HL-60 (cell line): ENCODE measurements around the gene CFTR.

Experiments
- DNase-seq, 2 experiments: peaks; one replicate each; pipeline ENCODE4 v3.0.0-alpha.2; 2010 to 2020; ENCODE audit warnings: low read depth in 1 of 2, low spot score in 1 of 2
- H3K27ac ChIP-seq: fragments of 250-450 bp; sonication (Bioruptor Pico); replicated peaks from 2 replicates; pipeline ENCODE4 v1.5.1; 2020; ENCODE audit warnings: mild to moderate bottlenecking, moderate library complexity
- H3K27me3 ChIP-seq: fragments of 250-450 bp; sonication (Bioruptor Pico); 2 replicates; pipeline ENCODE4 v1.5.1; 2021; ENCODE audit warnings: mild to moderate bottlenecking, moderate library complexity; ENCODE audit not compliant: insufficient read depth, poor library complexity, severe bottlenecking
- H3K4me3 ChIP-seq: replicated peaks from 2 replicates; pipeline ENCODE4 v1.5.1; 2011; ENCODE audit warnings: mild to moderate bottlenecking, control low read depth, low read length; ENCODE audit not compliant: insufficient read depth
- GABPA ChIP-seq: IDR thresholded peaks from 2 replicates; pipeline ENCODE4 v1.6.1; 2012; ENCODE audit warnings: low read depth
- POLR2AphosphoS5 ChIP-seq: IDR thresholded peaks from 2 replicates; pipeline ENCODE4 v1.6.1; 2012; ENCODE audit warnings: low read depth
- SPI1 ChIP-seq: IDR thresholded peaks from 2 replicates; pipeline ENCODE4 v1.6.1; 2012; ENCODE audit warnings: low read depth, mild to moderate bottlenecking, borderline replicate concordance
- TF ChIP-seq, protein P1 (sequence below): IDR thresholded peaks from 2 replicates; pipeline ENCODE4 v1.6.1; 2012; ENCODE audit warnings: low read depth; ENCODE audit not compliant: insufficient replicate concordance
- TF ChIP-seq, protein P2 (sequence below): IDR thresholded peaks from one replicate; pipeline ENCODE4 v1.5.1; 2011; ENCODE audit warnings: low read length, control low read depth, inconsistent platforms; ENCODE audit not compliant: insufficient read depth

Gene CFTR

GRCh38 chr7:117552660-117553059 lies 72.8 kb downstream of the CFTR start:
- H3K27me3 ChIP-seq = no peaks in the 10 kb centered on the region
- H3K4me3 ChIP-seq = no peak overlapping the region
- no peak for TF ChIP-seq GABPA
- TF ChIP-seq SPI1 = no peak
- TF ChIP-seq, protein P1, sequence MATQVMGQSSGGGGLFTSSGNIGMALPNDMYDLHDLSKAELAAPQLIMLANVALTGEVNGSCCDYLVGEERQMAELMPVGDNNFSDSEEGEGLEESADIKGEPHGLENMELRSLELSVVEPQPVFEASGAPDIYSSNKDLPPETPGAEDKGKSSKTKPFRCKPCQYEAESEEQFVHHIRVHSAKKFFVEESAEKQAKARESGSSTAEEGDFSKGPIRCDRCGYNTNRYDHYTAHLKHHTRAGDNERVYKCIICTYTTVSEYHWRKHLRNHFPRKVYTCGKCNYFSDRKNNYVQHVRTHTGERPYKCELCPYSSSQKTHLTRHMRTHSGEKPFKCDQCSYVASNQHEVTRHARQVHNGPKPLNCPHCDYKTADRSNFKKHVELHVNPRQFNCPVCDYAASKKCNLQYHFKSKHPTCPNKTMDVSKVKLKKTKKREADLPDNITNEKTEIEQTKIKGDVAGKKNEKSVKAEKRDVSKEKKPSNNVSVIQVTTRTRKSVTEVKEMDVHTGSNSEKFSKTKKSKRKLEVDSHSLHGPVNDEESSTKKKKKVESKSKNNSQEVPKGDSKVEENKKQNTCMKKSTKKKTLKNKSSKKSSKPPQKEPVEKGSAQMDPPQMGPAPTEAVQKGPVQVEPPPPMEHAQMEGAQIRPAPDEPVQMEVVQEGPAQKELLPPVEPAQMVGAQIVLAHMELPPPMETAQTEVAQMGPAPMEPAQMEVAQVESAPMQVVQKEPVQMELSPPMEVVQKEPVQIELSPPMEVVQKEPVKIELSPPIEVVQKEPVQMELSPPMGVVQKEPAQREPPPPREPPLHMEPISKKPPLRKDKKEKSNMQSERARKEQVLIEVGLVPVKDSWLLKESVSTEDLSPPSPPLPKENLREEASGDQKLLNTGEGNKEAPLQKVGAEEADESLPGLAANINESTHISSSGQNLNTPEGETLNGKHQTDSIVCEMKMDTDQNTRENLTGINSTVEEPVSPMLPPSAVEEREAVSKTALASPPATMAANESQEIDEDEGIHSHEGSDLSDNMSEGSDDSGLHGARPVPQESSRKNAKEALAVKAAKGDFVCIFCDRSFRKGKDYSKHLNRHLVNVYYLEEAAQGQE = no peak
- TF ChIP-seq, protein P2, sequence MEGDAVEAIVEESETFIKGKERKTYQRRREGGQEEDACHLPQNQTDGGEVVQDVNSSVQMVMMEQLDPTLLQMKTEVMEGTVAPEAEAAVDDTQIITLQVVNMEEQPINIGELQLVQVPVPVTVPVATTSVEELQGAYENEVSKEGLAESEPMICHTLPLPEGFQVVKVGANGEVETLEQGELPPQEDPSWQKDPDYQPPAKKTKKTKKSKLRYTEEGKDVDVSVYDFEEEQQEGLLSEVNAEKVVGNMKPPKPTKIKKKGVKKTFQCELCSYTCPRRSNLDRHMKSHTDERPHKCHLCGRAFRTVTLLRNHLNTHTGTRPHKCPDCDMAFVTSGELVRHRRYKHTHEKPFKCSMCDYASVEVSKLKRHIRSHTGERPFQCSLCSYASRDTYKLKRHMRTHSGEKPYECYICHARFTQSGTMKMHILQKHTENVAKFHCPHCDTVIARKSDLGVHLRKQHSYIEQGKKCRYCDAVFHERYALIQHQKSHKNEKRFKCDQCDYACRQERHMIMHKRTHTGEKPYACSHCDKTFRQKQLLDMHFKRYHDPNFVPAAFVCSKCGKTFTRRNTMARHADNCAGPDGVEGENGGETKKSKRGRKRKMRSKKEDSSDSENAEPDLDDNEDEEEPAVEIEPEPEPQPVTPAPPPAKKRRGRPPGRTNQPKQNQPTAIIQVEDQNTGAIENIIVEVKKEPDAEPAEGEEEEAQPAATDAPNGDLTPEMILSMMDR = no peak
- TF ChIP-seq POLR2AphosphoS5 = no peak
- DNase-seq = no peak
- no peak overlapping the region for H3K27ac ChIP-seq

DNA sequence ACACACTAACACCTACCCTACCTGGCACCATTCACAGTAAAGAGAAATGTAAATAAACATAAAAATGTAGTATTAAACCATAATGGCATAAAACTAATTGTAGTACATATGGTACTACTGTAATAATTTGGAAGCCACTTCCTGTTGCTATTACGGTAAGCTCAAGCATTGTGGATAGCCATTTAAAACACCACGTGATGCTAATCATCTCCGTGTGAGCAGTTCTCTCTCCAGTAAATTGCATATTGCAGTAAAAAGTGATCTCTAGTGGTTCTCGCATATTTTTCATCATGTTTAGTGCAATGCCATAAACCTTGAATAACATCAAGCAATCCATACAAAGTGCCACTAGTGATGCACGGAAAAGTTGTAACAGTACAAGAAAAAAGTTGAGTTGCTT lies 75.4 kb downstream of the CFTR start:
- H3K27me3 ChIP-seq = no peaks in the 10 kb centered on the region
- H3K27ac ChIP-seq = no peak overlapping the region
- no peak overlapping the region for H3K4me3 ChIP-seq
- no peak for DNase-seq
- no peak for TF ChIP-seq SPI1
- TF ChIP-seq GABPA = no peak
- no peak for TF ChIP-seq POLR2AphosphoS5
- TF ChIP-seq, protein P1 = no peak
- TF ChIP-seq, protein P2 = no peak

DNA sequence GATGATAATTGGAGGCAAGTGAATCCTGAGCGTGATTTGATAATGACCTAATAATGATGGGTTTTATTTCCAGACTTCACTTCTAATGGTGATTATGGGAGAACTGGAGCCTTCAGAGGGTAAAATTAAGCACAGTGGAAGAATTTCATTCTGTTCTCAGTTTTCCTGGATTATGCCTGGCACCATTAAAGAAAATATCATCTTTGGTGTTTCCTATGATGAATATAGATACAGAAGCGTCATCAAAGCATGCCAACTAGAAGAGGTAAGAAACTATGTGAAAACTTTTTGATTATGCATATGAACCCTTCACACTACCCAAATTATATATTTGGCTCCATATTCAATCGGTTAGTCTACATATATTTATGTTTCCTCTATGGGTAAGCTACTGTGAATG lies 79.6 kb downstream of the CFTR start:
- DNase-seq = no peak
- no peak overlapping the region for H3K4me3 ChIP-seq
- TF ChIP-seq, protein P1 = no peak
- no peak for TF ChIP-seq GABPA
- no peak for TF ChIP-seq SPI1
- TF ChIP-seq, protein P2 = no peak
- no peak for TF ChIP-seq POLR2AphosphoS5
- no peaks in the 10 kb centered on the region for H3K27me3 ChIP-seq
- H3K27ac ChIP-seq = no peak overlapping the region
